ENCODE data around the gene GNG4. TPM values are rescaled to one million over a fixed set of nuclear protein-coding genes. Genes with fewer than 3 reads are reported as not detected.
"Not testable (repeated sequence)": the region's sequence is repeated elsewhere in the genome, so short reads cannot be mapped to it uniquely, and the experiment has no call there.

GNG4 gene
- total RNA-seq, 6 donors from 2014 or later: 0.20 TPM; not detected in 5

- 80 to 83% methylated on average over 13 of the region's 13 CpGs for WGBS, 2 donors
- Histone ChIP-seq H3K4me3 (no peak overlapping the region), H3K4me1 (no peaks in the 10 kb centered on the region), H3K27ac (no peak overlapping the region), H3K27me3 (no peaks in the 10 kb centered on the region), H3K9me3 (no peaks in the 10 kb centered on the region), H3K36me3 (no peaks in the 10 kb centered on the region)
- TF ChIP-seq EP300 (IDR thresholded peaks at IDR 0.05): no peak
- TF ChIP-seq, protein P1, sequence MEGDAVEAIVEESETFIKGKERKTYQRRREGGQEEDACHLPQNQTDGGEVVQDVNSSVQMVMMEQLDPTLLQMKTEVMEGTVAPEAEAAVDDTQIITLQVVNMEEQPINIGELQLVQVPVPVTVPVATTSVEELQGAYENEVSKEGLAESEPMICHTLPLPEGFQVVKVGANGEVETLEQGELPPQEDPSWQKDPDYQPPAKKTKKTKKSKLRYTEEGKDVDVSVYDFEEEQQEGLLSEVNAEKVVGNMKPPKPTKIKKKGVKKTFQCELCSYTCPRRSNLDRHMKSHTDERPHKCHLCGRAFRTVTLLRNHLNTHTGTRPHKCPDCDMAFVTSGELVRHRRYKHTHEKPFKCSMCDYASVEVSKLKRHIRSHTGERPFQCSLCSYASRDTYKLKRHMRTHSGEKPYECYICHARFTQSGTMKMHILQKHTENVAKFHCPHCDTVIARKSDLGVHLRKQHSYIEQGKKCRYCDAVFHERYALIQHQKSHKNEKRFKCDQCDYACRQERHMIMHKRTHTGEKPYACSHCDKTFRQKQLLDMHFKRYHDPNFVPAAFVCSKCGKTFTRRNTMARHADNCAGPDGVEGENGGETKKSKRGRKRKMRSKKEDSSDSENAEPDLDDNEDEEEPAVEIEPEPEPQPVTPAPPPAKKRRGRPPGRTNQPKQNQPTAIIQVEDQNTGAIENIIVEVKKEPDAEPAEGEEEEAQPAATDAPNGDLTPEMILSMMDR (IDR thresholded peaks at IDR 0.05): no peak
- TF ChIP-seq POLR2A (IDR thresholded peaks at IDR 0.05): no peak
- TF ChIP-seq POLR2AphosphoS5 (IDR thresholded peaks at IDR 0.05): no peak
- ATAC-seq (ENCODE audit: low FRiP score in 2 of 2): no peak
- DNase-seq: no peak
These were observed 100.0 kb downstream of the GNG4 start for GRCh38 chr1:235549351-235550139.

DNA sequence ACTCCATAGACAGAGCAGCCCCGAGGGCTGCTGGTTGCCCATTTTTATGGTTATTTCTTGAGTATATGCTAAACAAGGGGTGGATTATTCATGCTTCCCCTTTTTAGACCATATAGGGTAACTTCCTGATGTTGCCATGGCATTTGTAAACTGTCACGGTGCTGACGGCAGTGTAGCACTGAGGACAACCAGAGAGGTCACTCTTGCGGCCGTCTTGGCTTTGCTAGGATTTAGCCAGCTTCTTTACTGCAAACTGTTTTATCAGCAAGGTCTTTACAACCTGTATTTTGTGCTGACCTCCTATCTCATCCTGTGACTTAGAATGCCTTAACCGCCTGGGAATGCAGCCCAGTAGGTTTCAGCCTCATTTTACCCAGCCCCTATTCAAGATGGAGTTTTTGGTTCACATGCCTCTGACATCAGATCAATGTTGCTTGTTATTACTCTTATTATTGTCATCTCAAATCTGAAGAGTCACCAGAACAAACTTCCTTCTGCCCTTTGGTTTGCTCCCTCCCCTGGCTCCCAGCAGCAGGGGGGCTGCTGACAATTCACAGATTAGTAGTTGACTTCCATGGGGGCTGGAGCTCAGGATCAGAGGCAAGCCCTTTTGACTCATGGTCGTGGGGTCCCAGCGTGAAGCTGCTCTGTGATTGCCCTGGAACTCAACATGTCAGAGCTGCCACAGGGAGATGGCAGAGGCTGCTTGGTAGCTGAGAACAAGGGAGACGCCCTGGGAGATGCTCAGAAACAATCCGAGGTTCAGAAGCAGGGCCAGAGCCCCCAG is 103.0 kb downstream of the GNG4 start:
- not testable (repeated sequence) for H3K4me3 ChIP-seq; ATAC-seq (ENCODE audit: low FRiP score in 2 of 2); H3K27ac ChIP-seq; H3K36me3 ChIP-seq; H3K9me3 ChIP-seq; H3K27me3 ChIP-seq; H3K4me1 ChIP-seq
- DNase-seq: peak in 1 of 2 donors; percentile 25
- WGBS, 2 donors: 54 to 57% methylated on average over 10 of the region's 10 CpGs

DNA sequence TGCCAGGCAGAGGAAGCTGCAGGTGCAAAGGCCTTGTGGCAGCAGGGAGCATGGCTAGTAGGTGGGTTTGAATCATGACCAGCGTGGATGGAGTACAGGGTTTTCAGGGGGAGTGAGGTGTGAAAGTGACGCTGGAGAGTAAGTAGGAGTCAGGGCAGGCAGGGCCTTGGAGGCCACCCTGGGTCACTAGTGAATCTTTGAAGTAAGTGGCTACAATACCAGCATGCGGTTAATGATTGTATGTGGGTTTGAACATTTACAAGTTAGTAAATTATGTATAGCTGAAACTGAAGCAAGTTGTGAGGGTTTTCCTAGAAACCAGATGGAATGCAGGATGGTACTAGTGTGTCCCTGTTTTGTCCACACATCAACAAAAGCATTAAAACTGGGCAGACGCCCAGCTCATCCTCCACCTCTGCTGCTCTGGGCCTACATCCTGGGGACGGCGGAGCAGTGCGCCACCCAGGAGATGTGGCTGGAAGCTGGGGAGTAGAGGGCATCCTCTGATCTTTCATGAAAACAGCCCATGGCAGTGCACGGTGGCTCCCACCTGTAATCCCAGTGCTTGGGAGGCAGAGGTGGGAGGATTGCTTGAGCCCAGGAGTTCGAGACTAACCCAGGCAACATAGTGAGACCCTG is 104.2 kb downstream of the GNG4 start:
- DNase-seq (no peak), ATAC-seq (ENCODE audit: low FRiP score in 2 of 2) (no peak)
- Histone ChIP-seq H3K4me1 (no peaks in the 10 kb centered on the region), H3K27me3 (no peaks in the 10 kb centered on the region), H3K27ac (no peak overlapping the region), H3K4me3 (no peak overlapping the region), H3K36me3 (no peaks in the 10 kb centered on the region), H3K9me3 (no peaks in the 10 kb centered on the region)
- TF ChIP-seq POLR2AphosphoS5 (IDR thresholded peaks at IDR 0.05): no peak
- TF ChIP-seq EP300 (IDR thresholded peaks at IDR 0.05): no peak
- TF ChIP-seq POLR2A (IDR thresholded peaks at IDR 0.05): no peak
- TF ChIP-seq, protein P1 (IDR thresholded peaks at IDR 0.05): no peak
- 85 to 91% methylated on average over 9 of the region's 9 CpGs for WGBS, 2 donors

DNA sequence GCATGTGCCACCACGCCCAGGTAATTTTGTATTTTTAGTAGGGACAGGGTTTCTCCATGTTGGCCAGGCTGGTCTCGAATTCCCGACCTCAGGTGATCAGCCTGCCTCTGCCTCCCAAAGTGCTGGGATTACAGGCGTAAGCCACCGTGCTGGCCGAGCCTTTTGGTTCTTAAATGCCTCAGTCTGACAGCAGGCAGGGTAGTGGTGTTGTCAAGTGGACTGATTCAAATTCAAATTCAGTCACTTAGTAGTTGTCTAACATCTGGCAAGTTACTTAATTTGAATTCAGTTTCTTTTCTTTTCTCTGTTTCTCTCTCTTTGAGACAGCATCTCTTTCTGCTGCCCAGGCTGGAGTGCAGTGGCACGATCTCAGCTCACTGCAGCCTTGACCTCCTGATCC is 106.7 kb downstream of the GNG4 start:
- H3K9me3 ChIP-seq; H3K4me3 ChIP-seq; ATAC-seq (ENCODE audit: low FRiP score in 2 of 2); H3K27me3 ChIP-seq; H3K4me1 ChIP-seq; H3K36me3 ChIP-seq; DNase-seq; H3K27ac ChIP-seq: not testable (repeated sequence)
- 75 to 76% methylated on average over 7 of the region's 7 CpGs for WGBS, 2 donors

GRCh38 chr1:235533476-235534168 is 116.0 kb downstream of the GNG4 start:
- Histone ChIP-seq H3K27ac (no peak overlapping the region), H3K4me1 (no peaks in the 10 kb centered on the region), H3K27me3 (no peaks in the 10 kb centered on the region), H3K4me3 (no peak overlapping the region), H3K36me3 (no peaks in the 10 kb centered on the region), H3K9me3 (no peaks in the 10 kb centered on the region)
- TF ChIP-seq POLR2A (IDR thresholded peaks at IDR 0.05) (no peak), EP300 (IDR thresholded peaks at IDR 0.05) (no peak), POLR2AphosphoS5 (IDR thresholded peaks at IDR 0.05) (no peak)
- TF ChIP-seq, protein P1 (IDR thresholded peaks at IDR 0.05): no peak
- ATAC-seq (ENCODE audit: low FRiP score in 2 of 2) (no peak), DNase-seq (no peak)
- WGBS, 2 donors: 65 to 75% methylated on average over 8 of the region's 8 CpGs
